ENCODE results near the gene TMEM250.

GRCh38 chr9:136117916-136118319 is 757 bp downstream of the TMEM250 start:
- no peak for TF ChIP-seq NFRKB (IDR thresholded peaks at IDR 0.05)
- TF ChIP-seq LEF1 (IDR thresholded peaks at IDR 0.05; ENCODE audit: borderline replicate concordance), result no peak

Measured in HEK293T (cell line).